Fibroblast of lung (primary cell): Measurements from ENCODE around the gene ZNF532. TPM values are rescaled to one million over a fixed set of nuclear protein-coding genes. Genes with fewer than 3 reads are reported as not detected.

Experiments
- DNase-seq, 2 donors: peaks; one replicate each; pipeline versions ENCODE4 v3.0.0 to v3.0.0-alpha.2; 2010; ENCODE audit warnings: low read depth in 2 of 2
- H2AFZ ChIP-seq: 2 replicates; pipeline ENCODE4 v1.5.1; 2012; ENCODE audit warnings: low read length, control low read depth, inconsistent platforms
- H3K27ac ChIP-seq: 2 replicates; pipeline ENCODE4 v1.5.1; 2011; ENCODE audit warnings: low read length, control low read depth; ENCODE audit not compliant: insufficient read depth
- H3K27me3 ChIP-seq: 2 replicates; pipeline ENCODE4 v1.5.1; 2011; ENCODE audit warnings: mild to moderate bottlenecking, low read length; ENCODE audit not compliant: control insufficient read depth, insufficient read depth
- H3K36me3 ChIP-seq: 2 replicates; pipeline ENCODE4 v1.5.1; 2011; ENCODE audit warnings: low read length; ENCODE audit not compliant: control insufficient read depth, insufficient read depth
- H3K4me1 ChIP-seq: 2 replicates; pipeline ENCODE4 v1.5.1; 2011; ENCODE audit warnings: low read length; ENCODE audit not compliant: control insufficient read depth, insufficient read depth; ENCODE audit errors: extremely low read depth
- H3K4me2 ChIP-seq: 2 replicates; pipeline ENCODE4 v1.5.1; 2011; ENCODE audit warnings: low read length, control low read depth; ENCODE audit not compliant: insufficient read depth; ENCODE audit errors: extremely low read depth
- H3K4me3 ChIP-seq, 4 experiments: fragments of 200-600 bp in 1 of 4; sonication (generic) in 1 of 4; replicated peaks in 1 of 4; 2 replicates each; pipeline ENCODE4 v1.5.1; 2011 to 2016; ENCODE audit warnings: low read length in 4 of 4, low read depth in 3 of 4, mild to moderate bottlenecking in 3 of 4, control low read depth in 2 of 4, inconsistent platforms in 1 of 4, mixed read lengths in 1 of 4; ENCODE audit not compliant: insufficient read depth in 1 of 4; ENCODE audit errors: control extremely low read depth in 1 of 4
- H3K79me2 ChIP-seq: 2 replicates; pipeline ENCODE4 v1.5.1; 2012; ENCODE audit warnings: mild to moderate bottlenecking, low read length, inconsistent platforms; ENCODE audit not compliant: control insufficient read depth, insufficient read depth
- H3K9ac ChIP-seq: 2 replicates; pipeline ENCODE4 v1.5.1; 2011; ENCODE audit warnings: mild to moderate bottlenecking, low read length, control low read depth; ENCODE audit not compliant: insufficient read depth
- H3K9me3 ChIP-seq: 2 replicates; pipeline ENCODE4 v1.5.1; 2012; ENCODE audit warnings: low read depth, low read length; ENCODE audit not compliant: control insufficient read depth, insufficient read depth
- H4K20me1 ChIP-seq: 2 replicates; pipeline ENCODE4 v1.5.1; 2011; ENCODE audit warnings: low read length; ENCODE audit not compliant: control insufficient read depth, insufficient read depth; ENCODE audit errors: extremely low read depth
- CTCF ChIP-seq, 2 donors: IDR thresholded peaks in 1 of 2; conservative IDR thresholded peaks in 1 of 2; 1 replicate in 1 of 2; 2 replicates in 1 of 2; pipeline ENCODE4 v1.5.1; 2011 to 2012; ENCODE audit warnings: low read length in 2 of 2, control low read depth in 1 of 2, inconsistent platforms in 1 of 2, low read depth in 1 of 2, mild to moderate bottlenecking in 1 of 2
- EZH2 ChIP-seq: IDR thresholded peaks from 2 replicates; pipeline ENCODE4 v1.5.1; 2012; ENCODE audit warnings: low read length, control low read depth, mild to moderate bottlenecking; ENCODE audit errors: missing control alignments
- polyA plus RNA-seq, 2 donors: library from polyadenylated mRNA; depleted of rRNA in 1 of 2; stranded (reverse) in 1 of 2; unstranded in 1 of 2; fragments of >200 nt; gene quantifications; 2 replicates each; pipeline ENCODE4 v1.2.1, GENCODE V29; 2011 to 2012; ENCODE audit warnings: missing spikeins in 1 of 2
- total RNA-seq: library from RNA; depleted of rRNA; stranded (reverse); fragments of >200 nt; gene quantifications from 2 replicates; pipeline ENCODE4 v1.2.1, GENCODE V29; 2014

ZNF532 gene
- total and polyA plus RNA-seq, 2 donors (not counting 1 experiment from before 2014, with no cell fraction given) = 57.3 to 64.6 TPM

- H3K4me1 ChIP-seq = peaks cover 18% of the 10 kb centered on the region
- no peak for DNase-seq
- no peaks in the 10 kb centered on the region for H3K27me3 ChIP-seq
- no peak overlapping the region for H3K27ac ChIP-seq
- H3K36me3 ChIP-seq = no peaks in the 10 kb centered on the region
- H3K4me2 ChIP-seq = no peak overlapping the region
- no peak overlapping the region for H3K9ac ChIP-seq
- H4K20me1 ChIP-seq = no peaks in the 10 kb centered on the region
- no peak overlapping the region for H3K4me3 ChIP-seq
- no peaks in the 10 kb centered on the region for H3K79me2 ChIP-seq
- H3K9me3 ChIP-seq = no peaks in the 10 kb centered on the region
- no peak overlapping the region for H2AFZ ChIP-seq
- no peak for TF ChIP-seq CTCF (conservative IDR thresholded peaks at IDR 0.05 in 1 of 2, IDR thresholded peaks at IDR 0.05 in 1 of 2; ENCODE audit: low read depth in 1 of 2, low read length in 2 of 2)
- TF ChIP-seq EZH2 = no peak
Measured at GRCh38 chr18:58990720-58991119, 126.0 kb downstream of the ZNF532 start.

- Histone ChIP-seq H2AFZ (no peak overlapping the region), H3K4me1 (peaks cover 20% of the 10 kb centered on the region), H3K4me3 (no peak overlapping the region), H3K27ac (no peak overlapping the region), H4K20me1 (no peaks in the 10 kb centered on the region), H3K79me2 (no peaks in the 10 kb centered on the region), H3K27me3 (no peaks in the 10 kb centered on the region), H3K9ac (no peak overlapping the region), H3K36me3 (no peaks in the 10 kb centered on the region), H3K9me3 (no peaks in the 10 kb centered on the region), H3K4me2 (no peak overlapping the region)
- TF ChIP-seq CTCF (conservative IDR thresholded peaks at IDR 0.05 in 1 of 2, IDR thresholded peaks at IDR 0.05 in 1 of 2; ENCODE audit: low read depth in 1 of 2, low read length in 2 of 2) = no peak
- no peak for TF ChIP-seq EZH2
- peak; percentile 46 to 68 for DNase-seq
Measured at GRCh38 chr18:58991167-58991798, 126.6 kb downstream of the ZNF532 start.

GRCh38 chr18:58992301-58993231 lies 127.9 kb downstream of the ZNF532 start:
- Histone ChIP-seq H2AFZ (no peak overlapping the region), H3K4me1 (peaks cover 20% of the 10 kb centered on the region)

More at GRCh38 chr18:58992301-58993231, 127.9 kb downstream of the ZNF532 start:
- peak in 1 of 2 donors; percentile 8 for DNase-seq
- Histone ChIP-seq H3K27me3 (no peaks in the 10 kb centered on the region), H3K9me3 (no peaks in the 10 kb centered on the region), H3K79me2 (no peaks in the 10 kb centered on the region), H3K27ac (peak overlapping the region; percentile 72), H3K9ac (no peak overlapping the region), H3K4me2 (peak overlapping the region; percentile 52), H3K4me3 (no peak overlapping the region), H3K36me3 (no peaks in the 10 kb centered on the region), H4K20me1 (no peaks in the 10 kb centered on the region)
- TF ChIP-seq CTCF (conservative IDR thresholded peaks at IDR 0.05 in 1 of 2, IDR thresholded peaks at IDR 0.05 in 1 of 2; ENCODE audit: low read depth in 1 of 2, low read length in 2 of 2) (no peak), EZH2 (no peak)
